Lung microvascular endothelial cell (primary cell): ENCODE results near the gene BRD4. TPM values are rescaled to one million over a fixed set of nuclear protein-coding genes. Genes with fewer than 3 reads are reported as not detected.
"Not testable (repeated sequence)": the region's sequence is repeated elsewhere in the genome, so short reads cannot be mapped to it uniquely, and the experiment has no call there.

ENCODE experiments used
- DNase-seq, 2 donors: peaks; one replicate each; pipeline versions ENCODE4 v3.0.0 to v3.0.0-alpha.2; 2010; ENCODE audit warnings: low read depth in 2 of 2
- total RNA-seq: library from RNA; depleted of rRNA; stranded (reverse); fragments of >200 nt; gene quantifications from 2 replicates; pipeline ENCODE4 v1.2.1, GENCODE V29; 2014

Gene BRD4
- total RNA-seq, 1 donor from 2014 or later, result 9.9 TPM

DNA sequence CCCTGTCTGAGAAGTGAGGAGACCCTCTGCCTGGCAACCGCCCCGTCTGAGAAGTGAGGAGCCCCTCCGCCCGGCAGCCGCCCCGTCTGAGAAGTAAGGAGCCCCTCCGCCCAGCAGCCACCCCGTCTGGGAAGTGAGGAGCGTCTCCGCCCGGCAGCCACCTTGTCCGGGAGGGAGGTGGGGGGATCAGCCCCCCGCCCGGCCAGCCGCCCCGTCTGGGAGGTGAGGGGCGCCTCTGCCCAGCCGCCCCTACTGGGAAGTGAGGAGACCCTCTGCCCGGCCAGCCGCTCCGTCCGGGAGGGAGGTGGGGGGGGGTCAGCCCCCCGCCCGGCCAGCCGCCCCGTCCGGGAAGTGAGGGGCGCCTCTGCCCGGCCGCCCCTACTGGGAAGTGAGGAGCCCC lies 30.7 kb upstream of the BRD4 start:
- not testable (repeated sequence) for DNase-seq

GRCh38 chr19:15360015-15360414 lies 27.7 kb upstream of the BRD4 start:
- DNase-seq, result not testable (repeated sequence)

- DNase-seq, result no peak
Measured at GRCh38 chr19:15358918-15359317, 26.6 kb upstream of the BRD4 start.

- DNase-seq, result no peak
Measured at GRCh38 chr19:15357906-15358305, 25.6 kb upstream of the BRD4 start.

GRCh38 chr19:15354566-15355296 lies 22.4 kb upstream of the BRD4 start:
- no peak for DNase-seq

DNA sequence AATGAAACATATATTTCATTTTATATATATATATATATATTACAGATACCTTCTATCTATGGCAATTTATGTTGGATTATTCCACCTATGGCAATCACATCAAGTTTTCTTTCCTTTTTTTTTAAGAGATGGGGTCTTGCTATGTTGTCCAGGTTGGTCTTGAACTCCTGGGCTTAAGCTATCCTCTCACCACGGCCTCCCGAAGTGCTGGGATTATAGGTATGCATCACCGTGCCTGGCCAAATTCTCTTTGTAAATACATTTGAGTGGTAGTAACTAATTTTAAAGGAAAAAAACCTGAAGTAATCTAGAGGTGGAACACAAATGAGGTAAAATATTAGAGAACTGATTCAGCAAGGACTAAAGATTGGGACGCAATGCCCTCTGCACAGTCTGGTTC lies 21.6 kb upstream of the BRD4 start:
- no peak for DNase-seq

- DNase-seq, result not testable (repeated sequence)
Measured at GRCh38 chr19:15352535-15352934, 20.2 kb upstream of the BRD4 start.

GRCh38 chr19:15341328-15341727 lies 9.0 kb upstream of the BRD4 start:
- not testable (repeated sequence) for DNase-seq

- no peak for DNase-seq
Measured at GRCh38 chr19:15340086-15340485, 7.7 kb upstream of the BRD4 start.

GRCh38 chr19:15337202-15337601 lies 4.9 kb upstream of the BRD4 start:
- DNase-seq, result peak in 1 of 2 donors; percentile 23

- not testable (repeated sequence) for DNase-seq
Measured at GRCh38 chr19:15335992-15336391, 3.7 kb upstream of the BRD4 start.

DNA sequence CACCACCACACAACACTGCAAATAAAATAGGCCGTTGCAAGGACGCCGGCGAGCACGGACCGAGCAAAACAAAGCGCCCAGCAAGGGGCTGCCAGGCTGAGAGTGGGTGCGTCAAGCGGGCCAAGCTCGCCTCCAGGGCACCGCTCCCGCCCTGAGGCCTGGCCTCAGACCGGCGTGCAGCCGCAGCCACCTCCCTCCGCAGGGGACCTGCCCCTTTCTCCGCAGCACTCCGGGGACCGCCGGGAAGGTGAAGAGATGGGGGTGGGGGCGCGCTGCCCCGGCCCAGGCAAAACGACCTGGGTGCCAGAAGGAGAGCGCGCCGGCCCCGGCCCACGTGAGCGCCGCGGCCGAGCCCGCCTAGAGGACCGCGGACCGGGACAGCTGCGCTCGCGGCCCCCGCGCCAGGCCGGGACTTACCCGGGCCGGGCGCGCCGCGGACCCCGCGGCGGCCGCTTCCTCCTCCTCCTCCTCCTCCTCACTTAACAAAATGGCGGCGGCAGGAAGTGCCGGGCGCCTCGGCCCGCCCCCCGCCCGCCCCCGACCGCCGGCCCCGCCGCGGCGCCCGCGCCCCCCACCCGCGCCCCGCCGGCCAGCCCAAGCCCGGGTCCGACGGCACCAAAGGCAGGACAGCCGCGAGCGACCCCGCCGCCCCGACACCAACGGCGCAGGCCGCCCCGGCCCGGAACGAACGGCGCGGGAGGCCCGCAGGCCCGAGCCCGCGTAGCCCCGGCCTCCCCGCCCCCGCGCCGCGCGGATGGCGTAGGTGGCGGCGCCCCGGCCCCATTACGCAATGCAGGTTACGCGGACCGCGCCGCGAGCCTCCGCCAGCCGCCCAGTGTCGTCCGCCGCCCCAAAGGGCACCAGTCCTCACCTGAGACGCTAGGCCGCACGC lies 674 bp downstream of the BRD4 start:
- DNase-seq, result peak; percentile 44 to 63

DNA sequence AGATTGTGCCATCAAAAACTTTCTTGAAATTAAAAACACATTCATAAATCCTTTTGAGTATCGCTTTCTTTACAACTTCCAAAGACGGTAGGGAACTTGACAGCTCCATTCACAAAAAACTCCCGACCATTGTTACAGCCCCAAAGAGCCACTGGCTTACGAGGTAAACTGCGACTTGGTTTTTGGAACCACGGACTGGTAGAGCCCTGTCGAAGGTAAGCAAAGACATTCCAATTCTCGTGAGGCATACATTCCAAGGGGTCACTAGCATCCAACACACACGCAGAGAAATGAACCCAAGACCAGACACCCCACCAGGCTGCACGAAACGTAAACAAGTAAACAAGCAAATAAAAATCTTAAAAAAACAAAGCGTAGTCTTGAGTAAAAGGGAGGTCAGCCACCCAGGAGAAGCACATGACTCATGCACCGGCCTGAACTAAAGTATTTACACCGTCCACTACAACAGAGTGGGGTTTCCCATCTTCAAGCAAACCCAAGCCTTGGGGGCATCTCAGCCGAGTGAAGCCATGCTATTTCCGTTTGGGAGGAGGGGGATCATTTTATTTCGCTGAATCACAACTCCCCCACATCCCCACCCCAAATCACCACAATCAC lies 1.4 kb downstream of the BRD4 start:
- DNase-seq, result peak in 1 of 2 donors; percentile 72

- no peak for DNase-seq
Measured at GRCh38 chr19:15328312-15328711, 4.0 kb downstream of the BRD4 start.

GRCh38 chr19:15324791-15325519 lies 7.4 kb downstream of the BRD4 start:
- no peak for DNase-seq

GRCh38 chr19:15323496-15324235 lies 8.7 kb downstream of the BRD4 start:
- DNase-seq, result no peak

DNA sequence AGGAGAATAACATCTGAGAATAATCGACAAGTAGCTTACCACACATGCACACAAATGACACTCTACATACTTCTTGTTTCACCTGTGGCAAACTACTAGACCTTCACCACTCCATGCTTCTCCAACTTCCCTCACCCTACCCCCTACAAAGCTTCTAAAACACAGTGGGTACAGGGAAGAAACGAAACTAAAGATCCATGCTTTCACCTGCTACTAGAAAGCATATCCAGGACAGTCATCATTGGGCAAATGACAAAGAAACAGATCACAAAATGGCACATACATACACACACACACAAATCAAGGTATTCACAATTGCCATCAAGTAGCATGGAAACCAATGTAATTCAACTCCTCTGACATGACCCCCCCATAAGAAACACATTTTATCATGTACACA lies 10.6 kb downstream of the BRD4 start:
- DNase-seq, result no peak

- DNase-seq, result no peak
Measured at GRCh38 chr19:15320116-15320515, 12.2 kb downstream of the BRD4 start.

GRCh38 chr19:15318241-15318691 lies 14.1 kb downstream of the BRD4 start:
- no peak for DNase-seq

DNA sequence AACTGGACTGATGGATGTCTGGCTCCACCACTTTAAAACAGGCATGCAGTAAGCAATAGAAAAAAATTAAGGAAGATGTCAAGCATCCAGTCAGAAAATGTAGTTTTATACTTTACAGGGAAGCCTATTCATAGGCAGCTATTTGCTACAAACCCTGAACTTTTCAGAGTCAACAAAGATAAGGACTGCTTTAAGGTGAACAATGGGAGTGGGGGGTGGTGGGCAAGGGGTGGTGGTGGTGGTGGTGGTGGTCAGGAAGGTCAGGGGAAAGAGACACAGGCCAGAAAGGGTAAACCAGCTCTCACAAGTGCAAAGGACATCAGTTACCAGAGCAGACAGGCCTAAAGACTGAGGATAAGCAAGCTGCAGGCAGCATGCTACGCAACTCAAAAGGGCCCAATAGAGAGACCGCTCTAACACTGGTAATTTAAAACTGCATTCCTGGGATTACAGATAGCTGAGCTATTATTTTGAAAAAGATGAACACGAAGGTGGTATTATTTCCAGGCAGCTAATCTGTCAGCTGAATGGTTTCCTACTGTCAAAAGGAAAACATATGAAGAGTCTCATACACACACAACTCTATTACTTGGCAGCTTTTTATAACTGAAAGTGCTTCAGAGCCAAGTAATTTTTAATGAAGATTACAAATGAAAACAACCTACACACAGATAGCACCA lies 14.8 kb downstream of the BRD4 start:
- DNase-seq, result peak; percentile 19 to 27
